Measurements from ENCODE around the gene AGAP1.

DNA sequence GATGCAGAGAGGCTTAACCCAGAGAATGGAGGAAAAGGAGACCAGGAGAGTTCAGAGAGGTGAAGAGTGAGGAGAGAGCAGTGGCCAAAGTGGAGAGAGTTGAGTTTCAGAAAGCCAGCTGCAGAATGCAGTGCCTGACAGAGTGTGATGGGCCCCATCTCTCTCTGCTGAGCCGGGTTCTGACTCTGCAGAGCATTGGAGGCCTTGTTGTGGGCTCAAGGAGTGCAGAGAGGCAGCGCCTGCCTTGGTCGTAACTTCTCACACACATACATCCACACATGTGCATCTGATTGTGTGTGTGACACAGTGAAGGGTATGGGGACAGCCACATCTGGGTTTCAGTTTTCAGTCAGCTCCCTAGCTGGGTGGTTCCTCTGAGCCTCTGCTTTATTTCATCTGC, 58.8 kb downstream of the AGAP1 start:
- TF ChIP-seq, protein P1, sequence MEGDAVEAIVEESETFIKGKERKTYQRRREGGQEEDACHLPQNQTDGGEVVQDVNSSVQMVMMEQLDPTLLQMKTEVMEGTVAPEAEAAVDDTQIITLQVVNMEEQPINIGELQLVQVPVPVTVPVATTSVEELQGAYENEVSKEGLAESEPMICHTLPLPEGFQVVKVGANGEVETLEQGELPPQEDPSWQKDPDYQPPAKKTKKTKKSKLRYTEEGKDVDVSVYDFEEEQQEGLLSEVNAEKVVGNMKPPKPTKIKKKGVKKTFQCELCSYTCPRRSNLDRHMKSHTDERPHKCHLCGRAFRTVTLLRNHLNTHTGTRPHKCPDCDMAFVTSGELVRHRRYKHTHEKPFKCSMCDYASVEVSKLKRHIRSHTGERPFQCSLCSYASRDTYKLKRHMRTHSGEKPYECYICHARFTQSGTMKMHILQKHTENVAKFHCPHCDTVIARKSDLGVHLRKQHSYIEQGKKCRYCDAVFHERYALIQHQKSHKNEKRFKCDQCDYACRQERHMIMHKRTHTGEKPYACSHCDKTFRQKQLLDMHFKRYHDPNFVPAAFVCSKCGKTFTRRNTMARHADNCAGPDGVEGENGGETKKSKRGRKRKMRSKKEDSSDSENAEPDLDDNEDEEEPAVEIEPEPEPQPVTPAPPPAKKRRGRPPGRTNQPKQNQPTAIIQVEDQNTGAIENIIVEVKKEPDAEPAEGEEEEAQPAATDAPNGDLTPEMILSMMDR (IDR thresholded peaks at IDR 0.05) = no peak
- no peak for TF ChIP-seq POLR2A (IDR thresholded peaks at IDR 0.05)

Data from uterus (tissue), 2 donors.